Spleen (tissue), 11 donors: Measurements from ENCODE around the gene CEP112. TPM values are rescaled to one million over a fixed set of nuclear protein-coding genes. Genes with fewer than 3 reads are reported as not detected.

ENCODE experiments used
- DNase-seq: peaks from one replicate; pipeline ENCODE4 v3.0.0-alpha.2; 2020
- H3K27ac ChIP-seq, 8 donors: fragments of 200-600 bp; sonication (generic) in 7 of 8; 1 replicate in 4 of 8; 2 replicates in 4 of 8; pipeline versions ENCODE4 v1.5.0 to v1.8.0; 2016 to 2021; ENCODE audit warnings: inconsistent platforms in 4 of 8, mild to moderate bottlenecking in 4 of 8, moderate library complexity in 1 of 8
- H3K27me3 ChIP-seq, 7 donors: fragments of 200-600 bp; sonication (generic) in 6 of 7; replicated peaks in 1 of 7; 1 replicate in 4 of 7; 2 replicates in 3 of 7; pipeline versions ENCODE4 v1.5.0 to v1.8.0; 2016 to 2021; ENCODE audit warnings: inconsistent platforms in 3 of 7, mild to moderate bottlenecking in 1 of 7
- H3K36me3 ChIP-seq, 6 donors: fragments of 200-600 bp; sonication (generic) in 5 of 6; 1 replicate in 4 of 6; 2 replicates in 2 of 6; pipeline versions ENCODE4 v1.5.0 to v1.8.0; 2016 to 2021; ENCODE audit warnings: inconsistent platforms in 2 of 6
- H3K4me1 ChIP-seq, 6 donors: fragments of 200-600 bp; sonication (generic) in 5 of 6; 1 replicate in 3 of 6; 2 replicates in 3 of 6; pipeline versions ENCODE4 v1.5.0 to v1.8.0; 2016 to 2021; ENCODE audit warnings: inconsistent platforms in 3 of 6
- H3K4me3 ChIP-seq, 8 donors: fragments of 200-600 bp; sonication (generic) in 7 of 8; 1 replicate in 4 of 8; 2 replicates in 4 of 8; pipeline versions ENCODE4 v1.5.0 to v1.8.0; 2016 to 2021; ENCODE audit warnings: inconsistent platforms in 4 of 8, mild to moderate bottlenecking in 4 of 8, moderate library complexity in 2 of 8
- H3K9me3 ChIP-seq, 8 donors: fragments of 200-600 bp; sonication (generic) in 7 of 8; 1 replicate in 4 of 8; 2 replicates in 4 of 8; pipeline versions ENCODE4 v1.5.0 to v1.8.0; 2016 to 2021; ENCODE audit warnings: inconsistent platforms in 4 of 8
- POLR2A ChIP-seq, 3 donors: fragments of 450-650 bp; IDR thresholded peaks; one replicate each; pipeline ENCODE4 v1.5.1; 2017; ENCODE audit warnings: antibody characterized with exemption in 3 of 3, mild to moderate bottlenecking in 1 of 3
- POLR2AphosphoS5 ChIP-seq, 3 donors: sonication (generic); formaldehyde crosslinking; IDR thresholded peaks; one replicate each; pipeline ENCODE4 v1.5.1; 2017; ENCODE audit warnings: antibody characterized with exemption in 3 of 3
- WGBS, 5 donors: extraction: QIAGEN DNeasy Blood & Tissue Kit in 3 of 5; methylation state at CpG; one replicate each; pipeline versions ENCODE4 v1.1.5 to v1.1.7; 2013 to 2018; 5-methylcytosine and 5-hydroxymethylcytosine counted together
- intact Hi-C: fragments of 100-400 bp; cut with DNase I; formaldehyde crosslinking; loops from one replicate; pipeline ENCODE4 v1.15.0; 2023; ENCODE audit warnings: low total_unique reads
- polyA plus RNA-seq, 3 donors: library from polyadenylated mRNA; stranded (reverse); fragments of 200-250 nt; gene quantifications; one replicate each; pipeline ENCODE4 v1.2.1, GENCODE V29; 2013
- total RNA-seq, 7 donors: library from RNA; depleted of rRNA in 3 of 7; stranded (reverse); fragments of >200 nt in 3 of 7; fragmentation: NEBNext Ultra II Directional in 4 of 7; extraction: Animal tissue kit (Norgen Biotek cat#: 25700) in 4 of 7; gene quantifications; one replicate each; pipeline versions ENCODE4 v1.1.0 to v1.2.1, GENCODE V29; 2016 to 2021
- TF ChIP-seq, protein P1 (sequence below), 11 experiments: fragments of 200-600 bp in 7 of 11; fragments of 450-650 bp in 4 of 11; sonication (generic) in 4 of 11; IDR thresholded peaks in 8 of 11; conservative IDR thresholded peaks in 3 of 11; 1 replicate in 7 of 11; 2 replicates in 4 of 11; pipeline versions ENCODE4 v1.4.0 to v1.8.0; 2016 to 2021; ENCODE audit warnings: antibody characterized with exemption in 11 of 11, inconsistent platforms in 4 of 11, mild to moderate bottlenecking in 1 of 11
- donor health status: healthy with polysubstance abuse.
- donor health status: DM: no; HTN: no; CAD: no; lungs with moderate emphysema.
- donor health status: DM: no; HTN: no; CAD: no.
- donor health status: Bipolar disorder and iron deficiency.
- donor health status: healthy.
- donor health status: DM: no; HTN: no; CAD: no.
- donor health status: DM: yes; HTN: yes; CAD: no.

The CEP112 gene
- total and polyA plus RNA-seq, 10 donors: 3.1 to 31.0 (median 16.8) TPM

- TF ChIP-seq, protein P1, sequence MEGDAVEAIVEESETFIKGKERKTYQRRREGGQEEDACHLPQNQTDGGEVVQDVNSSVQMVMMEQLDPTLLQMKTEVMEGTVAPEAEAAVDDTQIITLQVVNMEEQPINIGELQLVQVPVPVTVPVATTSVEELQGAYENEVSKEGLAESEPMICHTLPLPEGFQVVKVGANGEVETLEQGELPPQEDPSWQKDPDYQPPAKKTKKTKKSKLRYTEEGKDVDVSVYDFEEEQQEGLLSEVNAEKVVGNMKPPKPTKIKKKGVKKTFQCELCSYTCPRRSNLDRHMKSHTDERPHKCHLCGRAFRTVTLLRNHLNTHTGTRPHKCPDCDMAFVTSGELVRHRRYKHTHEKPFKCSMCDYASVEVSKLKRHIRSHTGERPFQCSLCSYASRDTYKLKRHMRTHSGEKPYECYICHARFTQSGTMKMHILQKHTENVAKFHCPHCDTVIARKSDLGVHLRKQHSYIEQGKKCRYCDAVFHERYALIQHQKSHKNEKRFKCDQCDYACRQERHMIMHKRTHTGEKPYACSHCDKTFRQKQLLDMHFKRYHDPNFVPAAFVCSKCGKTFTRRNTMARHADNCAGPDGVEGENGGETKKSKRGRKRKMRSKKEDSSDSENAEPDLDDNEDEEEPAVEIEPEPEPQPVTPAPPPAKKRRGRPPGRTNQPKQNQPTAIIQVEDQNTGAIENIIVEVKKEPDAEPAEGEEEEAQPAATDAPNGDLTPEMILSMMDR (IDR thresholded peaks at IDR 0.05 in 8 of 11, conservative IDR thresholded peaks at IDR 0.05 in 3 of 11): no peak
- TF ChIP-seq POLR2A (IDR thresholded peaks at IDR 0.05): no peak
- TF ChIP-seq POLR2AphosphoS5 (IDR thresholded peaks at IDR 0.05): no peak
- WGBS, 5 donors: 63 to 80% (median 76%) methylated on average over 3 of the region's 3 CpGs
Measured at GRCh38 chr17:65679165-65679845, 512.6 kb downstream of the CEP112 start.

DNA sequence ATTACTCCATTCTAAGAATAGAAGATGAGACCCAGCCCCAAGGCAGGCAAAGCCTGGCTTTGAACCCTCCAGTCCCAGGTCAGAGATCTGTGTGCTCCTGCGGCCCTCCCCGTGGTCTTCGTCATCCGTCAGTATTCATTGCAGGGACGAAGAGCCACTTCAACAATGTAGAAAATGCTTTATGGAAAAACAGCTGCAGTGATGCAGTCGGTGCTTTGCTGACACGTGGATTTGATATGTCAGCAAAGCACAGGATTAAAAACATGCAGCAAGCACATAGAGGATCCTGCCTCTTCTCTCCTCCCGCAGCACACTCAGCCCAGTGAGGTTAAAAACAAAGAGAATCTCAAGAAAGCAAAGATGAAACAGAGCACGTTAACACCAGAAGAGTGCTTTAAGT, 513.4 kb downstream of the CEP112 start:
- Histone ChIP-seq H3K4me3 (no peak overlapping the region), H3K36me3 (no peaks in the 10 kb centered on the region), H3K27ac (no peak overlapping the region), H3K4me1 (peaks cover 0 to 3% (median 0%) of the 10 kb centered on the region in 6 donors), H3K27me3 (no peaks in the 10 kb centered on the region), H3K9me3 (no peaks in the 10 kb centered on the region)
- 59 to 91% (median 80%) methylated on average over 9 of the region's 9 CpGs for WGBS, 5 donors
- TF ChIP-seq POLR2AphosphoS5 (IDR thresholded peaks at IDR 0.05) (no peak), POLR2A (IDR thresholded peaks at IDR 0.05) (no peak)
- TF ChIP-seq, protein P1 (IDR thresholded peaks at IDR 0.05 in 8 of 11, conservative IDR thresholded peaks at IDR 0.05 in 3 of 11): no peak
- DNase-seq: no peak
- intact Hi-C loops: no loop called here

More at GRCh38 chr17:65679165-65679845, 512.6 kb downstream of the CEP112 start:
- intact Hi-C loops: no loop called here
- peaks cover 0 to 3% (median 0%) of the 10 kb centered on the region in 6 donors for H3K4me1 ChIP-seq
- H3K27ac ChIP-seq: no peak overlapping the region
- no peaks in the 10 kb centered on the region for H3K36me3 ChIP-seq
- H3K27me3 ChIP-seq: no peaks in the 10 kb centered on the region
- no peaks in the 10 kb centered on the region for H3K9me3 ChIP-seq
- no peak overlapping the region for H3K4me3 ChIP-seq
- no peak for DNase-seq

DNA sequence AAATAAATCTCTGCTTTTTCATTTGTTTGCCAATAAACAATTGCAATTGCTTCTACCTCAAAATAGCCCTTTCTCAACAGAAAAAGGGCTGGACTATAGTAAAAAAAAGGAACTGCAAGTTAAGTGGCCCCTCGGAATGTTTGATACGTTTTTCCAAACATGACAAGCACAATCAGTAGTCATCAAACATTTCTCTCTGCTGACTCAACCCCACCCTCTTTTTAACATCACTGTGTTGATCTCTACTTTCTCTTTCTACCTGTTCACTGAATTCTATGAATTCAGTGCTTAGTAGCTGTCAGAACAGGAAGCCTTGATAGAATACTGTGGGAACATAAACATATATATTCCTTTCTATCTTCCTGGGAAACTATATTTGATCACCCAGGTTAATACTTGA, 514.0 kb downstream of the CEP112 start:
- H3K4me1 ChIP-seq: peaks cover 0 to 3% (median 0%) of the 10 kb centered on the region in 6 donors
- H3K27ac ChIP-seq: no peak overlapping the region
- intact Hi-C loops: no loop called here
- no peaks in the 10 kb centered on the region for H3K36me3 ChIP-seq
- H3K27me3 ChIP-seq: no peaks in the 10 kb centered on the region
- 71 to 80% (median 76%) methylated on average over 2 of the region's 2 CpGs for WGBS, 5 donors
- TF ChIP-seq, protein P1 (IDR thresholded peaks at IDR 0.05 in 8 of 11, conservative IDR thresholded peaks at IDR 0.05 in 3 of 11): no peak
- TF ChIP-seq POLR2AphosphoS5 (IDR thresholded peaks at IDR 0.05): no peak
- TF ChIP-seq POLR2A (IDR thresholded peaks at IDR 0.05): no peak
- H3K4me3 ChIP-seq: no peak overlapping the region
- no peak for DNase-seq
- no peaks in the 10 kb centered on the region for H3K9me3 ChIP-seq

GRCh38 chr17:65674246-65675045, 517.5 kb downstream of the CEP112 start:
- Histone ChIP-seq H3K27me3 (no peaks in the 10 kb centered on the region), H3K4me3 (no peak overlapping the region), H3K27ac (no peak overlapping the region), H3K36me3 (no peaks in the 10 kb centered on the region), H3K4me1 (peaks cover 0 to 3% (median 0%) of the 10 kb centered on the region in 6 donors), H3K9me3 (no peaks in the 10 kb centered on the region)
- intact Hi-C loops: no loop called here
- WGBS, 5 donors: 82 to 94% (median 89%) methylated on average over 1 of the region's 1 CpG
- DNase-seq: no peak
- TF ChIP-seq, protein P1 (IDR thresholded peaks at IDR 0.05 in 8 of 11, conservative IDR thresholded peaks at IDR 0.05 in 3 of 11): no peak
- TF ChIP-seq POLR2A (IDR thresholded peaks at IDR 0.05) (no peak), POLR2AphosphoS5 (IDR thresholded peaks at IDR 0.05) (no peak)
